GM12892 (cell line): ENCODE measurements around the gene PCDHGA10.

Experiments used
- POLR2A ChIP-seq: IDR thresholded peaks from 2 replicates; pipeline ENCODE4 v1.6.1; 2011; ENCODE audit warnings: low read depth, low read length, control low read depth
- POLR2AphosphoS5 ChIP-seq: IDR thresholded peaks from 2 replicates; pipeline ENCODE4 v1.6.1; 2011; ENCODE audit warnings: low read depth, low read length, control low read depth

- TF ChIP-seq POLR2A (no peak), POLR2AphosphoS5 (no peak)
Observed at GRCh38 chr5:141363952-141364660, 48.7 kb upstream of the PCDHGA10 start, which contains the start of gene PCDHGA5.
